Measurements from ENCODE around the gene RARRES2.

DNA sequence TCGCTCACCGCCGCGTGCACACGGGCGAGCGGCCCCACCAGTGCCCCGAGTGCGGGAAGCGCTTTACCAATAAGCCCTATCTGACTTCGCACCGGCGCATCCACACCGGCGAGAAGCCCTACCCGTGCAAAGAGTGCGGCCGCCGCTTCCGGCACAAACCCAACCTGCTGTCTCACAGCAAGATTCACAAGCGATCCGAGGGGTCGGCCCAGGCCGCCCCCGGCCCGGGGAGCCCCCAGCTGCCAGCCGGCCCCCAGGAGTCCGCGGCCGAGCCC, 30.5 kb upstream of the RARRES2 start:
- no peak for TF ChIP-seq CTCF (IDR thresholded peaks at IDR 0.05; ENCODE audit: low read depth, low read length, poor library complexity, severe bottlenecking)
- no peak for TF ChIP-seq EZH2phosphoT487 (IDR thresholded peaks at IDR 0.05; ENCODE audit: borderline replicate concordance, low read length)

Data from DOHH2 (cell line).